Spinal cord (tissue), 10 donors: Measurements from ENCODE around the gene ADAMTS12. TPM values are rescaled to one million over a fixed set of nuclear protein-coding genes. Genes with fewer than 3 reads are reported as not detected.

Source experiments
- DNase-seq, 6 donors: peaks; one replicate each; pipeline versions ENCODE4 v3.0.0 to v3.0.0-alpha.2; 2013 to 2015; ENCODE audit warnings: low spot score in 6 of 6, low read depth in 4 of 6
- H3K27ac ChIP-seq: one replicate; pipeline ENCODE4 v1.5.1; 2013; ENCODE audit warnings: low read depth, low read length, control low read depth
- H3K27me3 ChIP-seq: one replicate; pipeline ENCODE4 v1.6.1; 2013; ENCODE audit warnings: low read length; ENCODE audit not compliant: control insufficient read depth, insufficient read depth
- H3K36me3 ChIP-seq: one replicate; pipeline ENCODE4 v1.6.1; 2013; ENCODE audit warnings: low read length; ENCODE audit not compliant: control insufficient read depth, insufficient read depth
- H3K4me1 ChIP-seq: one replicate; pipeline ENCODE4 v1.6.1; 2013; ENCODE audit warnings: low read length; ENCODE audit not compliant: control insufficient read depth, insufficient read depth
- H3K4me3 ChIP-seq: one replicate; pipeline ENCODE4 v1.5.1; 2013; ENCODE audit warnings: low read depth, low read length, control low read depth
- H3K9me3 ChIP-seq: one replicate; pipeline ENCODE4 v1.6.1; 2013; ENCODE audit warnings: low read length; ENCODE audit not compliant: control insufficient read depth, insufficient read depth
- WGBS: methylation state at CpG from one replicate; pipeline ENCODE4 v1.1.5; 2013; ENCODE audit warnings: missing lambda C conversion rate; ENCODE audit not compliant: insufficient coverage; 5-methylcytosine and 5-hydroxymethylcytosine counted together
- polyA plus RNA-seq, 2 donors: library from polyadenylated mRNA; unstranded; fragments of 120-200 nt; gene quantifications; one replicate each; pipeline ENCODE4 v1.2.1, GENCODE V29; 2013; ENCODE audit not compliant: insufficient read length in 2 of 2
- total RNA-seq, 2 donors: library from RNA; depleted of rRNA in 1 of 2; stranded (reverse); fragments of 120-200 nt in 1 of 2; fragments of >200 nt in 1 of 2; gene quantifications; one replicate each; pipeline versions ENCODE4 v1.2.3 to v1.2.4, GENCODE V29; 2013 to 2014
- donor health status: healthy.

The ADAMTS12 gene
- total and polyA plus RNA-seq, 4 donors, result 8.1 to 44.5 (median 13.5) TPM

GRCh38 chr5:33800241-33800950, 91.4 kb downstream of the ADAMTS12 start:
- H3K4me1 ChIP-seq, result no peaks in the 10 kb centered on the region
- H3K9me3 ChIP-seq, result no peaks in the 10 kb centered on the region
- WGBS, result 94% methylated on average over 3 of the region's 7 CpGs
- H3K4me3 ChIP-seq, result no peak overlapping the region
- no peaks in the 10 kb centered on the region for H3K27me3 ChIP-seq
- no peaks in the 10 kb centered on the region for H3K36me3 ChIP-seq
- H3K27ac ChIP-seq, result no peak overlapping the region
- DNase-seq, result no peak

GRCh38 chr5:33795496-33795895, 96.3 kb downstream of the ADAMTS12 start:
- no CpG with 5 or more reads among the region's 7 CpGs for WGBS
- no peak overlapping the region for H3K27ac ChIP-seq
- H3K4me3 ChIP-seq, result no peak overlapping the region
- peaks cover 4% of the 10 kb centered on the region for H3K4me1 ChIP-seq
- no peaks in the 10 kb centered on the region for H3K27me3 ChIP-seq
- DNase-seq, result peak in 1 of 6 donors; percentile 15
- H3K36me3 ChIP-seq, result no peaks in the 10 kb centered on the region
- H3K9me3 ChIP-seq, result no peaks in the 10 kb centered on the region

- Histone ChIP-seq H3K36me3 (no peaks in the 10 kb centered on the region), H3K9me3 (no peaks in the 10 kb centered on the region), H3K4me1 (peaks cover 4% of the 10 kb centered on the region), H3K27me3 (no peaks in the 10 kb centered on the region), H3K27ac (no peak overlapping the region), H3K4me3 (no peak overlapping the region)
- WGBS, result 80% methylated on average over 5 of the region's 8 CpGs
- DNase-seq, result no peak
Observed at GRCh38 chr5:33794550-33795181, 97.1 kb downstream of the ADAMTS12 start.

- H3K9me3 ChIP-seq, result no peaks in the 10 kb centered on the region
- DNase-seq, result no peak
- H3K36me3 ChIP-seq, result no peaks in the 10 kb centered on the region
- WGBS, result 76% methylated on average over 15 of the region's 19 CpGs
- no peak overlapping the region for H3K4me3 ChIP-seq
- H3K27me3 ChIP-seq, result no peaks in the 10 kb centered on the region
- H3K27ac ChIP-seq, result no peak overlapping the region
- peaks cover 4% of the 10 kb centered on the region for H3K4me1 ChIP-seq
Observed at GRCh38 chr5:33793836-33794549, 97.8 kb downstream of the ADAMTS12 start.

GRCh38 chr5:33793276-33793675, 98.5 kb downstream of the ADAMTS12 start:
- H3K9me3 ChIP-seq, result no peaks in the 10 kb centered on the region
- WGBS, result no CpG with 5 or more reads among the region's 1 CpG
- no peak overlapping the region for H3K4me3 ChIP-seq
- H3K27me3 ChIP-seq, result no peaks in the 10 kb centered on the region
- DNase-seq, result no peak
- no peaks in the 10 kb centered on the region for H3K36me3 ChIP-seq
- H3K4me1 ChIP-seq, result peaks cover 4% of the 10 kb centered on the region
- no peak overlapping the region for H3K27ac ChIP-seq

- no peaks in the 10 kb centered on the region for H3K36me3 ChIP-seq
- WGBS, result 71% methylated on average over 1 of the region's 1 CpG
- no peak overlapping the region for H3K27ac ChIP-seq
- H3K4me1 ChIP-seq, result peaks cover 4% of the 10 kb centered on the region
- H3K4me3 ChIP-seq, result no peak overlapping the region
- no peaks in the 10 kb centered on the region for H3K27me3 ChIP-seq
- H3K9me3 ChIP-seq, result no peaks in the 10 kb centered on the region
- no peak for DNase-seq
Observed at GRCh38 chr5:33792559-33792958, 99.2 kb downstream of the ADAMTS12 start.

- H3K27ac ChIP-seq, result no peak overlapping the region
- DNase-seq, result no peak
- H3K27me3 ChIP-seq, result no peaks in the 10 kb centered on the region
- no peak overlapping the region for H3K4me3 ChIP-seq
- H3K4me1 ChIP-seq, result peaks cover 4% of the 10 kb centered on the region
- 89% methylated on average over 3 of the region's 5 CpGs for WGBS
- peaks cover 3% of the 10 kb centered on the region for H3K9me3 ChIP-seq
- H3K36me3 ChIP-seq, result no peaks in the 10 kb centered on the region
Observed at GRCh38 chr5:33789567-33789957, 102.2 kb downstream of the ADAMTS12 start.

GRCh38 chr5:33788922-33789566, 102.7 kb downstream of the ADAMTS12 start:
- Histone ChIP-seq H3K4me3 (no peak overlapping the region), H3K9me3 (peaks cover 3% of the 10 kb centered on the region), H3K4me1 (no peaks in the 10 kb centered on the region), H3K27ac (no peak overlapping the region), H3K36me3 (no peaks in the 10 kb centered on the region), H3K27me3 (no peaks in the 10 kb centered on the region)
- DNase-seq, result no peak
- WGBS, result 79% methylated on average over 2 of the region's 4 CpGs

- Histone ChIP-seq H3K27ac (no peak overlapping the region), H3K4me1 (no peaks in the 10 kb centered on the region), H3K9me3 (peaks cover 3% of the 10 kb centered on the region), H3K27me3 (no peaks in the 10 kb centered on the region), H3K36me3 (no peaks in the 10 kb centered on the region), H3K4me3 (no peak overlapping the region)
- no peak for DNase-seq
- whole genome bisulfite sequencing, result no CpG with 5 or more reads among the region's 1 CpG
Observed at GRCh38 chr5:33785571-33785970, 106.2 kb downstream of the ADAMTS12 start.
